H1 (cell line): ENCODE measurements around the gene PDE2A. TPM values are rescaled to one million over a fixed set of nuclear protein-coding genes. Genes with fewer than 3 reads are reported as not detected.

Experiments used
- CTCF ChIA-PET: fragments of 300-600 bp; sonication (Branson Sonifier 250); formaldehyde crosslinking; loops from one replicate; lab custom pipeline; 2021; ENCODE audit not compliant: partially characterized antibody; lab: Charles Lee
- POLR2A ChIA-PET: fragments of 300-600 bp; sonication (Branson Sonifier 250); formaldehyde crosslinking; loops from one replicate; lab custom pipeline; 2021; ENCODE audit warnings: inconsistent platforms; ENCODE audit not compliant: partially characterized antibody; lab: Charles Lee
- DNase-seq, 2 experiments: peaks; one replicate each; pipeline versions ENCODE4 v3.0.0 to v3.0.0-alpha.2; 2010 to 2022; ENCODE audit warnings: low spot score in 2 of 2, low read depth in 1 of 2, mixed read lengths in 1 of 2
- FAIRE-seq: peaks from 2 replicates; lab custom pipeline; 2011; peaks lifted over from hg19 to GRCh38; lab: Jason Lieb, UNC
- H2AFZ ChIP-seq: 2 replicates; pipeline ENCODE4 v1.8.1; 2012; ENCODE audit warnings: low read length, inconsistent platforms
- H2AK5ac ChIP-seq: 2 replicates; pipeline ENCODE4 v1.6.1; 2013; ENCODE audit warnings: low read depth, low read length
- H2BK120ac ChIP-seq: replicated peaks from 2 replicates; pipeline ENCODE3; 2013; ENCODE audit warnings: low read depth, low read length, inconsistent platforms
- H2BK12ac ChIP-seq: 2 replicates; pipeline ENCODE4 v1.6.1; 2013; ENCODE audit warnings: low read depth, low read length
- H2BK15ac ChIP-seq: 2 replicates; pipeline ENCODE4 v1.6.1; 2013; ENCODE audit warnings: low read length
- H2BK20ac ChIP-seq: 2 replicates; pipeline ENCODE4 v1.6.1; 2013; ENCODE audit warnings: low read length
- H2BK5ac ChIP-seq: 2 replicates; pipeline ENCODE4 v1.6.1; 2013; ENCODE audit warnings: low read depth, low read length
- H3K14ac ChIP-seq: 2 replicates; pipeline ENCODE4 v1.6.1; 2013; ENCODE audit warnings: inconsistent platforms; ENCODE audit not compliant: insufficient read length
- H3K18ac ChIP-seq: 2 replicates; pipeline ENCODE4 v1.6.1; 2013; ENCODE audit warnings: low read length; ENCODE audit errors: extremely low read depth
- H3K23ac ChIP-seq: 2 replicates; pipeline ENCODE4 v1.6.1; 2013; ENCODE audit warnings: inconsistent platforms; ENCODE audit not compliant: insufficient read length
- H3K23me2 ChIP-seq: 2 replicates; pipeline ENCODE4 v1.6.1; 2013; ENCODE audit warnings: low read depth, low read length
- H3K27ac ChIP-seq: 2 replicates; pipeline ENCODE4 v1.6.1; 2011; ENCODE audit warnings: low read depth, low read length, inconsistent platforms
- H3K27me3 ChIP-seq, 4 experiments: replicated peaks in 1 of 4; 1 replicate in 1 of 4; 2 replicates in 3 of 4; pipeline versions ENCODE4 v1.6.1 to v1.8.1; 2011 to 2013; ENCODE audit warnings: low read length in 3 of 4, mild to moderate bottlenecking in 3 of 4, inconsistent platforms in 2 of 4, mixed read lengths in 2 of 4, moderate library complexity in 1 of 4; ENCODE audit not compliant: control insufficient read depth in 3 of 4, insufficient read depth in 3 of 4; ENCODE audit errors: extremely low read depth in 1 of 4
- H3K36me3 ChIP-seq, 4 experiments: 2 replicates each; pipeline versions ENCODE4 v1.6.1 to v1.8.1; 2011 to 2013; ENCODE audit warnings: mild to moderate bottlenecking in 4 of 4, low read length in 3 of 4, moderate library complexity in 2 of 4, control low read depth in 1 of 4, inconsistent platforms in 1 of 4; ENCODE audit not compliant: insufficient read depth in 4 of 4, control insufficient read depth in 2 of 4
- H3K4ac ChIP-seq: replicated peaks from 2 replicates; pipeline ENCODE3; 2013; ENCODE audit warnings: low read length, low read depth, mixed read lengths, inconsistent platforms; ENCODE audit not compliant: insufficient read length
- H3K4me1 ChIP-seq, 4 experiments: replicated peaks in 1 of 4; 1 replicate in 1 of 4; 2 replicates in 3 of 4; pipeline versions ENCODE4 v1.6.1 to v1.8.1; 2011 to 2013; ENCODE audit warnings: low read length in 3 of 4, inconsistent platforms in 2 of 4, mixed read lengths in 1 of 4; ENCODE audit not compliant: insufficient read depth in 4 of 4, control insufficient read depth in 3 of 4
- H3K4me2 ChIP-seq, 2 experiments: 2 replicates each; pipeline versions ENCODE4 v1.6.1 to v1.8.1; 2011 to 2013; ENCODE audit warnings: low read depth in 2 of 2, low read length in 2 of 2, control low read depth in 1 of 2, inconsistent platforms in 1 of 2, mild to moderate bottlenecking in 1 of 2; ENCODE audit not compliant: insufficient read depth in 1 of 2
- H3K4me3 ChIP-seq, 4 experiments: fragments of 200-600, 300-600 bp in 1 of 4; sonication (generic), shearing (Covaris generic), sonication (Bioruptor Twin) in 1 of 4; 2 replicates each; pipeline versions ENCODE4 v1.5.1 to v1.8.1; 2011 to 2016; ENCODE audit warnings: low read length in 4 of 4, low read depth in 3 of 4, control low read depth in 2 of 4, inconsistent platforms in 2 of 4, mild to moderate bottlenecking in 2 of 4, mixed read lengths in 1 of 4, moderate library complexity in 1 of 4; ENCODE audit not compliant: insufficient read depth in 2 of 4; ENCODE audit errors: extremely low read depth in 1 of 4
- H3K56ac ChIP-seq: replicated peaks from 2 replicates; pipeline ENCODE3; 2013; ENCODE audit warnings: low read depth, mild to moderate bottlenecking, mixed read lengths, low read length, inconsistent platforms; ENCODE audit not compliant: insufficient read length
- H3K79me1 ChIP-seq: 2 replicates; pipeline ENCODE4 v1.6.1; 2013; ENCODE audit warnings: low read depth, low read length, control low read depth
- H3K79me2 ChIP-seq, 2 experiments: 2 replicates each; pipeline versions ENCODE4 v1.6.1 to v1.8.1; 2012 to 2013; ENCODE audit warnings: low read length in 2 of 2, mild to moderate bottlenecking in 2 of 2, inconsistent platforms in 1 of 2; ENCODE audit not compliant: insufficient read depth in 2 of 2, control insufficient read depth in 1 of 2
- H3K9ac ChIP-seq, 4 experiments: replicated peaks in 1 of 4; 1 replicate in 1 of 4; 2 replicates in 3 of 4; pipeline versions ENCODE4 v1.6.1 to v1.8.1; 2011 to 2013; ENCODE audit warnings: low read depth in 3 of 4, low read length in 3 of 4, control low read depth in 2 of 4, mild to moderate bottlenecking in 2 of 4, moderate library complexity in 2 of 4, inconsistent platforms in 1 of 4; ENCODE audit errors: extremely low read depth in 1 of 4
- H3K9me3 ChIP-seq, 2 experiments: 2 replicates each; pipeline versions ENCODE4 v1.6.1 to v1.8.1; 2012 to 2013; ENCODE audit warnings: mild to moderate bottlenecking in 2 of 2, moderate library complexity in 2 of 2, control low read depth in 1 of 2, inconsistent platforms in 1 of 2, low read depth in 1 of 2, low read length in 1 of 2, mixed read lengths in 1 of 2; ENCODE audit not compliant: insufficient read depth in 2 of 2
- H4K20me1 ChIP-seq, 2 experiments: replicated peaks in 1 of 2; 2 replicates each; pipeline versions ENCODE3 to v1.8.1; 2011 to 2013; ENCODE audit warnings: inconsistent platforms in 2 of 2, low read length in 2 of 2, mild to moderate bottlenecking in 1 of 2; ENCODE audit not compliant: insufficient read depth in 2 of 2, control insufficient read depth in 1 of 2
- H4K5ac ChIP-seq: 2 replicates; pipeline ENCODE4 v1.6.1; 2013; ENCODE audit warnings: low read length, low read depth, mixed read lengths, inconsistent platforms; ENCODE audit not compliant: insufficient read length
- H4K8ac ChIP-seq: 2 replicates; pipeline ENCODE4 v1.8.0; 2013; ENCODE audit warnings: mild to moderate bottlenecking, moderate library complexity, low read length, inconsistent platforms; ENCODE audit not compliant: insufficient read depth; ENCODE audit errors: extremely low read depth
- H4K91ac ChIP-seq: replicated peaks from 2 replicates; pipeline ENCODE3; 2013; ENCODE audit warnings: low read length, mixed read lengths, inconsistent platforms; ENCODE audit not compliant: insufficient read length
- EP300 ChIP-seq, 2 experiments: IDR thresholded peaks; 1 replicate in 1 of 2; 2 replicates in 1 of 2; pipeline ENCODE4 v1.6.1; 2011 to 2012; ENCODE audit warnings: low read depth in 2 of 2, low read length in 2 of 2, mild to moderate bottlenecking in 2 of 2, borderline replicate concordance in 1 of 2, inconsistent platforms in 1 of 2, moderate library complexity in 1 of 2
- HDAC6 ChIP-seq: IDR thresholded peaks from one replicate; pipeline ENCODE4 v1.7.1; 2012; ENCODE audit warnings: low read depth, mild to moderate bottlenecking, inconsistent platforms, low read length, moderate library complexity
- KDM1A ChIP-seq: fragments of 200-600, 300-600 bp; sonication (generic); IDR thresholded peaks from 2 replicates; pipeline ENCODE4 v1.7.1; 2016; ENCODE audit warnings: mild to moderate bottlenecking, low read length, borderline replicate concordance
- WGBS, 2 experiments: shearing (Covaris generic) in 1 of 2; methylation state at CpG; one replicate each; pipeline versions ENCODE4 v1.1.6 to v1.1.7; 2013 to 2015; ENCODE audit warnings: low lambda C conversion rate in 2 of 2, mixed read lengths in 2 of 2, inconsistent platforms in 1 of 2, low coverage in 1 of 2, missing lambda C conversion rate in 1 of 2; ENCODE audit not compliant: insufficient replicate concordance in 2 of 2, insufficient coverage in 1 of 2, insufficient read length in 1 of 2; ENCODE audit errors: extremely low coverage in 1 of 2, missing lambda C conversion rate in 1 of 2; 5-methylcytosine and 5-hydroxymethylcytosine counted together
- polyA plus RNA-seq, 7 experiments: library from polyadenylated mRNA; depleted of rRNA in 3 of 7; stranded (reverse) in 5 of 7; unstranded in 2 of 7; fragments of >200 nt in 5 of 7; fragments of 200-250 nt in 2 of 7; gene quantifications; 1 replicate in 5 of 7; 2 replicates in 1 of 7; 4 replicates in 1 of 7; pipeline versions ENCODE4 v1.2.1 to v1.2.3, GENCODE V29; 2011 to 2013; ENCODE audit warnings: missing spikeins in 2 of 7, mixed read lengths in 2 of 7
- total RNA-seq: library from RNA; stranded (reverse); fragmentation: NEBNext Ultra II Directional; extraction: Animal tissue kit (Norgen Biotek cat#: 25700); gene quantifications from 2 replicates; pipeline ENCODE4 v1.2.1, GENCODE V29; 2021

The PDE2A gene
- total and polyA plus RNA-seq, 2 of the 8 experiments (the other 6 are each of a cell fraction or from before 2014, with no cell fraction given), result 3.4 to 7.1 TPM

DNA sequence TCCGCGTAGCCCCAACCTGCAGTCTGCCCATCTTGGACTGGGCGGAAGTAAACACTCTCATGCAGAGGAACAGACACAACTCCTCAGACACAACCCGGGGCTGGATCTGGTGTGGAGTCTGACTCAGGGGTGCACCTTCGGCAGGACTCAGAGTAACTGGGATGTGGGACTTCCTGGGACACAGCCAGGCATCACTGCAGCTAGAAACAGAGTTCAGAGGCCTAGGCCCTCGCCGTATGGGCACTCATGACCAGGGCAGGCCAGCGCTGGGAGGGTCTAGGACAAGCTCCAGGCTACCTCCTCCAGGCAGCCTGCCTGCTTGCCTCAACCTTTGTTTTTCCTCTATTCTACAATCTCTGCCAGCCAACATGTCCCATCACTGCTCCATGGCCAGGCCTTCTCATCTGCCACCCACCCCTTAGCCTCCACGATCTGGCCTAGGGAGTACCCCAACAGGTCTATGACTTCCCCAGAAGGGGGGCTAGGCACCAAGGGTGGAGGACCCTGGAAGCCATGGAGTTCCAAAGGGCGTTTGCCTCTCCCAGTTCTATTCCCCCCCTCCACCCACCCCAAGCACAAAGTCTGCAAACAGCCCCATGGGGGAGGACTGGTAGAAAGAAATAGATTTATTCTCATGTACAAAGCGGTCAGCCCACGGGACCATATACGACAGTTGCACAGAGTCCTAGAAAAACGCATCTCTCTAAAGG, 98.5 kb downstream of the PDE2A start:
- Histone ChIP-seq H3K4me1 (no peaks in the 10 kb centered on the region), H3K18ac (no peak overlapping the region), H3K79me1 (0 out of 2 replicates have a peak, but pooled peaks cover 2% of the 10 kb centered on the region), H2BK5ac (no peak overlapping the region), H3K36me3 (no peaks in the 10 kb centered on the region), H3K4me3 (no peak overlapping the region), H2BK15ac (no peak overlapping the region), H3K9ac (no peak overlapping the region; a peak in 2 of 7 replicates), H4K91ac (no peak overlapping the region), H3K23me2 (no peaks in the 10 kb centered on the region), H3K4ac (no peak overlapping the region), H2BK20ac (peak overlapping the region; percentile 32; the same call in 1 of the 2 replicates), H2BK120ac (no peak overlapping the region), H3K79me2 (no peaks in the 10 kb centered on the region), H2AK5ac (no peak overlapping the region), H4K5ac (no peak overlapping the region), H3K27ac (no peak overlapping the region), H3K14ac (no peak overlapping the region)
- WGBS, 2 experiments, result 88% methylated on average over 14 of the region's 14 CpGs; no CpG with 5 or more reads in 1 of the 2 experiments
- CTCF ChIA-PET, result interaction anchor here (0.8 to 5.7 kb wide), 15 partner anchors 10 to 151 kb away, joined by 3 to 62 read pairs (median 5); no protein-coding TSS in a partner anchor
- TF ChIP-seq EP300 (IDR thresholded peaks at IDR 0.05; ENCODE audit: borderline replicate concordance in 1 of 2, low read depth in 2 of 2, low read length in 2 of 2), result no peak
- no peak for TF ChIP-seq KDM1A
- no peak for TF ChIP-seq HDAC6
- TF ChIP-seq, all 59 proteins: peak for 0
- Histone ChIP-seq H3K56ac (no peak overlapping the region), H3K9me3 (no peaks in the 10 kb centered on the region), H4K20me1 (no peaks in the 10 kb centered on the region), H3K4me2 (no peak overlapping the region), H2AFZ (no peak overlapping the region), H3K23ac (no peak overlapping the region), H2BK12ac (no peak overlapping the region), H4K8ac (no peak overlapping the region), H3K27me3 (no peaks in the 10 kb centered on the region)
- no peak for FAIRE-seq
- DNase-seq, result no peak
- POLR2A ChIA-PET, result interaction anchor here (1.1 to 1.4 kb wide), 3 partner anchors 97 to 161 kb away, joined by 3 read pairs; no protein-coding TSS in a partner anchor
